ENCODE results near the gene HHIPL2.

The HHIPL2 gene

DNA sequence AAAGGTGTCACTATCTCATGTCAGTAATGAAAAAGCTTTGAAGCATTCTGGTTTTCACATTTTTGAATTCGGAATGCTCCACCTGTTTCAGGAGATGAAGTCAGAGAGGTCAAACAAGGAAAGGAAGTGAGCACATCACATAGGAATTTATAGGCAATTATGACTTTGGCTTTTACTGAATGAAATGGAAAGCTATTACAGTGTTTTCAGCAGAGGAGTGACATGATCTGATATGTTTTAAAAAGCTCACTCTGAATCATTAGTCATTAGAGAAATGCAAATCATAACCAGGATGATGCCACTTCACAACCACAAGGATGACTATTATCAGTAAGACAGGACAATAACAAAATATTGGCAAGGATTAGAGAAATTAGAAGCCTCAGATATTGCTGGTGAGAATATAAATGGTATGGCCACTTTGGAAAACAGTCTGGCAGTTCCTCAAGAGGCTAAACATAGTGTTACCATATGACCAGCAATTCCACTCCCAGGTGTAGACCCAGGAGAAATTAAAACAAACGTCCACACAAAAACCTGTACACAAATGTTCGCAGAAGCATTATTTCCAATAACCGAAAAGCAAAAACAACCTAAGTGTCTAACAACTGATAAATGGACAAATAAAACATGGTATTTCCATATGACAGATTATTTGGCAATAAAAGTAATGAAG lies 34.3 kb upstream of the HHIPL2 start:
- Histone ChIP-seq H3K79me2 (ENCODE audit: insufficient read depth, low read depth) (no peaks in the 10 kb centered on the region), H3K4me3 (IDR thresholded peaks at IDR 0.05; ENCODE audit: insufficient read depth, low read depth, low read length) (no peak overlapping the region), H3K4me1 (ENCODE audit: low read depth, poor library complexity, severe bottlenecking) (peaks cover 19% of the 10 kb centered on the region), H3K27me3 (ENCODE audit: insufficient read depth, low read depth) (no peaks in the 10 kb centered on the region), H3K36me3 (ENCODE audit: insufficient read depth) (peaks cover 9% of the 10 kb centered on the region; the same call in 1 of the 2 replicates), H3K27ac (no peak overlapping the region), H3K9ac (no peak overlapping the region), H2AFZ (ENCODE audit: low read depth) (no peak overlapping the region), H3K4me2 (peak overlapping the region; percentile 13; the same call in 1 of the 2 replicates), H4K20me1 (ENCODE audit: insufficient read depth) (no peaks in the 10 kb centered on the region)
- TF ChIP-seq CTCF (conservative IDR thresholded peaks at IDR 0.05; ENCODE audit: low read depth, low read length) = no peak

GRCh38 chr1:222579316-222579715 lies 31.4 kb upstream of the HHIPL2 start:
- no peak overlapping the region for H2AFZ ChIP-seq (ENCODE audit: low read depth)

GRCh38 chr1:222570837-222571236 lies 22.9 kb upstream of the HHIPL2 start:
- Histone ChIP-seq H3K4me3 (IDR thresholded peaks at IDR 0.05; ENCODE audit: insufficient read depth, low read depth, low read length) (no peak overlapping the region), H3K9ac (no peak overlapping the region), H3K27ac (no peak overlapping the region), H3K79me2 (ENCODE audit: insufficient read depth, low read depth) (no peaks in the 10 kb centered on the region), H3K4me1 (ENCODE audit: low read depth, poor library complexity, severe bottlenecking) (no peaks in the 10 kb centered on the region), H2AFZ (ENCODE audit: low read depth) (no peak overlapping the region), H4K20me1 (ENCODE audit: insufficient read depth) (no peaks in the 10 kb centered on the region), H3K36me3 (ENCODE audit: insufficient read depth) (no peaks in the 10 kb centered on the region; the same call in 1 of the 2 replicates), H3K4me2 (no peak overlapping the region), H3K27me3 (ENCODE audit: insufficient read depth, low read depth) (no peaks in the 10 kb centered on the region)
- TF ChIP-seq CTCF (conservative IDR thresholded peaks at IDR 0.05; ENCODE audit: low read depth, low read length) = no peak

More at GRCh38 chr1:222579316-222579715, 31.4 kb upstream of the HHIPL2 start:
- Histone ChIP-seq H3K27ac (no peak overlapping the region), H3K27me3 (ENCODE audit: insufficient read depth, low read depth) (no peaks in the 10 kb centered on the region), H3K9ac (no peak overlapping the region), H3K4me2 (no peak overlapping the region), H3K36me3 (ENCODE audit: insufficient read depth) (peaks cover 12% of the 10 kb centered on the region; the same call in 1 of the 2 replicates), H3K4me3 (IDR thresholded peaks at IDR 0.05; ENCODE audit: insufficient read depth, low read depth, low read length) (no peak overlapping the region), H3K4me1 (ENCODE audit: low read depth, poor library complexity, severe bottlenecking) (peaks cover 19% of the 10 kb centered on the region), H4K20me1 (ENCODE audit: insufficient read depth) (no peaks in the 10 kb centered on the region), H3K79me2 (ENCODE audit: insufficient read depth, low read depth) (no peaks in the 10 kb centered on the region)
- TF ChIP-seq CTCF (conservative IDR thresholded peaks at IDR 0.05; ENCODE audit: low read depth, low read length) = no peak

DNA sequence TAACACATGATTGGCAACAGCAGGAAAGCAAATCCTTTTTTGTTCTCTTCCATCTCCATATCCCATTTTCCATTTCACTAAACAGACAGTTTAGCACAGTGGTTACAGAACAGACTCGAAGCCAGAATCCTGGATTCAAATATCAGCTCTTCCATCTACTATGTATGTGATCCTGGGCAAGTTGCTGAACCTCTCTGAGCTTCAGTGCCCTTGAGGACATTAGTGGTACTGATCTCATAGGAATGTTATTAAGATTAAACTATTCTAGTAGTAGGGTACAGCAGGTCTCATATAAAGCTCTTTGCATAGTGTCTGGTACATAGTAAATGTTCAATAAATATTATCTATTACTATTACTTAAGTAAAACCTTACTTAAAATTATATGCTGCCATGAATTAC lies 13.8 kb upstream of the HHIPL2 start:
- H3K79me2 ChIP-seq (ENCODE audit: insufficient read depth, low read depth) = no peaks in the 10 kb centered on the region
- no peak; the same call in 1 of the 2 replicates for TF ChIP-seq CTCF (conservative IDR thresholded peaks at IDR 0.05; ENCODE audit: low read depth, low read length)

More for the DNA sequence above, 13.8 kb upstream of the HHIPL2 start:
- Histone ChIP-seq H3K4me1 (ENCODE audit: low read depth, poor library complexity, severe bottlenecking) (no peaks in the 10 kb centered on the region), H3K4me2 (no peak overlapping the region), H2AFZ (ENCODE audit: low read depth) (no peak overlapping the region), H3K36me3 (ENCODE audit: insufficient read depth) (no peaks in the 10 kb centered on the region), H3K9ac (no peak overlapping the region), H4K20me1 (ENCODE audit: insufficient read depth) (no peaks in the 10 kb centered on the region), H3K27ac (no peak overlapping the region), H3K4me3 (IDR thresholded peaks at IDR 0.05; ENCODE audit: insufficient read depth, low read depth, low read length) (no peak overlapping the region), H3K27me3 (ENCODE audit: insufficient read depth, low read depth) (no peaks in the 10 kb centered on the region)
